NB4 (cell line): ENCODE data around the gene FAM83F.

ENCODE experiments used
- MYC ChIP-seq: IDR thresholded peaks from 2 replicates; pipeline ENCODE4 v1.6.1; 2011; ENCODE audit warnings: low read depth, low read length
- POLR2A ChIP-seq: IDR thresholded peaks from 2 replicates; pipeline ENCODE4 v1.6.1; 2011; ENCODE audit warnings: mild to moderate bottlenecking; ENCODE audit not compliant: insufficient read length; ENCODE audit errors: extremely low read depth
- TF ChIP-seq, protein P1 (sequence below): IDR thresholded peaks from 2 replicates; pipeline ENCODE4 v1.6.1; 2011; ENCODE audit warnings: low read depth, low read length
- TF ChIP-seq, protein P2 (sequence below): IDR thresholded peaks from one replicate; pipeline ENCODE4 v1.5.1; 2012; ENCODE audit warnings: low read depth, low read length

DNA sequence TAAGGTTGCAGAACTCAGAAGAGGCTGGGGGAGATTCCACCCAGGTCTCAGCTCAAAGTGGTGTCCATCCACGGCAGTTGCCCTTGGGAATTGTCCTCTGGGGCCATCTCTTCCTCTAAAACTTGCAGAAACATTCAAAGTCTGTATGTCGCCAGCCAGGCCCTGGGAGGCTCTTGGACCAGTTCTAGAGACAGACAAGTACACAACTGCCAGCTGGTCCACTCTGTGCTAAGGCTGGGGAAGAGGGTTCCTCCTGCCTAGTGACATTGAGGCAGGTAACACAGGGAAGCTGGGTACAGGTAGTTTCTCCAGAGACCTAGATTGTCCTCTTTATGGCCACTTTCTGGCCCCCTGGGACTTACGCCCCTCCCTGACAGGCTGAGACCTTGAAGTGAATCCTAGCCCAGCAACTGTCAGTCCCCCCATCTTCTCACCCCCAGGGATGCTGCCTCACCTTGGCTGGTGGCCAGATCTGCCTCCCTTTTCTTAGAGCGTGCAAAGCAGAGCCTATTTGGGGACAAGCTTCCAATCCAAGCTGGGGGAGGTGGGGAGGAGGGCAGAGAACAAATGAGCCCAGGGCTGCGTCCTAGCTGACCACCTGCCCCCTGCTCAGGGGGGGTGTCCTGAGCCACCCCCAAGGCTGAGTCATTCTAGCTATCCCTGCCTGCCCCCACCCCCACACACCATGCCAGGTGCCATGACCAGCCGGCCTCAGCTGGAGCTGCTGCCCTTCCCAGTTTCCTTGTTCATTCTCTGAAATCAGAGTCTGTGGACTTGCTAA is 8.4 kb downstream of the FAM83F start:
- TF ChIP-seq POLR2A (no peak), MYC (no peak)
- TF ChIP-seq, protein P1, sequence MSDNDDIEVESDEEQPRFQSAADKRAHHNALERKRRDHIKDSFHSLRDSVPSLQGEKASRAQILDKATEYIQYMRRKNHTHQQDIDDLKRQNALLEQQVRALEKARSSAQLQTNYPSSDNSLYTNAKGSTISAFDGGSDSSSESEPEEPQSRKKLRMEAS: no peak
- TF ChIP-seq, protein P2, sequence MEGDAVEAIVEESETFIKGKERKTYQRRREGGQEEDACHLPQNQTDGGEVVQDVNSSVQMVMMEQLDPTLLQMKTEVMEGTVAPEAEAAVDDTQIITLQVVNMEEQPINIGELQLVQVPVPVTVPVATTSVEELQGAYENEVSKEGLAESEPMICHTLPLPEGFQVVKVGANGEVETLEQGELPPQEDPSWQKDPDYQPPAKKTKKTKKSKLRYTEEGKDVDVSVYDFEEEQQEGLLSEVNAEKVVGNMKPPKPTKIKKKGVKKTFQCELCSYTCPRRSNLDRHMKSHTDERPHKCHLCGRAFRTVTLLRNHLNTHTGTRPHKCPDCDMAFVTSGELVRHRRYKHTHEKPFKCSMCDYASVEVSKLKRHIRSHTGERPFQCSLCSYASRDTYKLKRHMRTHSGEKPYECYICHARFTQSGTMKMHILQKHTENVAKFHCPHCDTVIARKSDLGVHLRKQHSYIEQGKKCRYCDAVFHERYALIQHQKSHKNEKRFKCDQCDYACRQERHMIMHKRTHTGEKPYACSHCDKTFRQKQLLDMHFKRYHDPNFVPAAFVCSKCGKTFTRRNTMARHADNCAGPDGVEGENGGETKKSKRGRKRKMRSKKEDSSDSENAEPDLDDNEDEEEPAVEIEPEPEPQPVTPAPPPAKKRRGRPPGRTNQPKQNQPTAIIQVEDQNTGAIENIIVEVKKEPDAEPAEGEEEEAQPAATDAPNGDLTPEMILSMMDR: no peak
